Gastroesophageal sphincter (tissue), 3 donors: ENCODE results near the gene TNFAIP8.

Source experiments
- POLR2A ChIP-seq, 2 donors: fragments of 450-650 bp; IDR thresholded peaks; one replicate each; pipeline ENCODE4 v1.6.1; 2017; ENCODE audit warnings: antibody characterized with exemption in 2 of 2, mild to moderate bottlenecking in 2 of 2, moderate library complexity in 1 of 2
- TF ChIP-seq, protein P1 (sequence below), 4 experiments: fragments of 200-600 bp in 2 of 4; fragments of 450-650 bp in 2 of 4; sonication (generic) in 1 of 4; IDR thresholded peaks; one replicate each; pipeline ENCODE4 v1.5.1; 2017 to 2019; ENCODE audit warnings: antibody characterized with exemption in 4 of 4, mild to moderate bottlenecking in 2 of 4, moderate library complexity in 2 of 4

DNA sequence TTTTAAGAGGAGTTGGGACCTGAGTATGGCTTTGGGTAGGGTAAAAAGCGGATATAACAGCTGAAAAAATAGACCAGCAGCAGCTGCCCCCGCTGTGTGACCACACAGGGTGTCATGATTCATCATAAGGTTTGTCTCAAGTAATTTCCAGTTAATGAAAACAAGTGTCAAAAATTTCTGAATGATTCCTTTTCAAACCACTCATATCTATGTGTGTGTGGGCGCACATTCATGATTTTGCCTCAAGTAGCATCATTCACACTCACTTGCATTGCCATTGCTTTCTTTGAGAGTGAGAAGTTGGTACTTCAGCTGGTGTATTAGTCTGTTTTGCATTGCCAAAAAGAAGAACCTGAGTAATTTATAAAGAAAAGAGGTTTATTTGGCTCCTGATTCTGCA is 12.1 kb upstream of the TNFAIP8 start:
- TF ChIP-seq POLR2A (IDR thresholded peaks at IDR 0.05), result no peak
- TF ChIP-seq, protein P1, sequence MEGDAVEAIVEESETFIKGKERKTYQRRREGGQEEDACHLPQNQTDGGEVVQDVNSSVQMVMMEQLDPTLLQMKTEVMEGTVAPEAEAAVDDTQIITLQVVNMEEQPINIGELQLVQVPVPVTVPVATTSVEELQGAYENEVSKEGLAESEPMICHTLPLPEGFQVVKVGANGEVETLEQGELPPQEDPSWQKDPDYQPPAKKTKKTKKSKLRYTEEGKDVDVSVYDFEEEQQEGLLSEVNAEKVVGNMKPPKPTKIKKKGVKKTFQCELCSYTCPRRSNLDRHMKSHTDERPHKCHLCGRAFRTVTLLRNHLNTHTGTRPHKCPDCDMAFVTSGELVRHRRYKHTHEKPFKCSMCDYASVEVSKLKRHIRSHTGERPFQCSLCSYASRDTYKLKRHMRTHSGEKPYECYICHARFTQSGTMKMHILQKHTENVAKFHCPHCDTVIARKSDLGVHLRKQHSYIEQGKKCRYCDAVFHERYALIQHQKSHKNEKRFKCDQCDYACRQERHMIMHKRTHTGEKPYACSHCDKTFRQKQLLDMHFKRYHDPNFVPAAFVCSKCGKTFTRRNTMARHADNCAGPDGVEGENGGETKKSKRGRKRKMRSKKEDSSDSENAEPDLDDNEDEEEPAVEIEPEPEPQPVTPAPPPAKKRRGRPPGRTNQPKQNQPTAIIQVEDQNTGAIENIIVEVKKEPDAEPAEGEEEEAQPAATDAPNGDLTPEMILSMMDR (IDR thresholded peaks at IDR 0.05), result no peak
